ENCODE results near the gene ABHD2.

- TF ChIP-seq CTCF (IDR thresholded peaks at IDR 0.05) (no peak), POLR2A (IDR thresholded peaks at IDR 0.05) (no peak)
Observed at GRCh38 chr15:89111352-89111751, 23.1 kb downstream of the ABHD2 start.

Data from adrenal gland (tissue), 5 donors.